Nephron progenitor cell (in vitro differentiated cells): ENCODE data around the gene FBXO39.
"Not testable (repeated sequence)": the region's sequence is repeated elsewhere in the genome, so short reads cannot be mapped to it uniquely, and the experiment has no call there.

Source experiments
- DNase-seq: peaks from one replicate; pipeline ENCODE4 v3.0.0; 2021
- H3K27ac Mint-ChIP-seq: 2 replicates; pipeline ENCODE4 v1.8.0; 2021; ENCODE audit warnings: mild to moderate bottlenecking, moderate library complexity, mixed read lengths
- H3K27me3 Mint-ChIP-seq: 2 replicates; pipeline ENCODE4 v1.8.0; 2021; ENCODE audit warnings: mild to moderate bottlenecking, low read depth, mixed read lengths; ENCODE audit not compliant: poor library complexity
- H3K36me3 Mint-ChIP-seq: 2 replicates; pipeline ENCODE4 v1.8.0; 2021; ENCODE audit warnings: low read depth, mixed read lengths
- H3K4me1 Mint-ChIP-seq: 2 replicates; pipeline ENCODE4 v1.8.0; 2021; ENCODE audit warnings: mixed read lengths
- H3K4me3 Mint-ChIP-seq: 2 replicates; pipeline ENCODE4 v1.8.0; 2021; ENCODE audit warnings: mild to moderate bottlenecking, moderate library complexity, mixed read lengths
- H3K9me3 Mint-ChIP-seq: 2 replicates; pipeline ENCODE4 v1.8.0; 2021; ENCODE audit warnings: mild to moderate bottlenecking, moderate library complexity, mixed read lengths
- CTCF ChIP-seq: fragments of 200-600 bp; sonication (generic); IDR thresholded peaks from 2 replicates; pipeline ENCODE4 v1.5.0; 2021; ENCODE audit warnings: antibody characterized with exemption

The FBXO39 gene

GRCh38 chr17:6761779-6762178, 14.2 kb upstream of the FBXO39 start:
- Mint-ChIP-seq H3K4me3 (no peak overlapping the region), H3K9me3 (peaks cover 3% of the 10 kb centered on the region), H3K27me3 (peaks cover 48% of the 10 kb centered on the region), H3K36me3 (no peaks in the 10 kb centered on the region), H3K4me1 (no peaks in the 10 kb centered on the region), H3K27ac (no peak overlapping the region)
- DNase-seq: no peak
- no peak for TF ChIP-seq CTCF

- peaks cover 64% of the 10 kb centered on the region for H3K27me3 Mint-ChIP-seq
- no peak for TF ChIP-seq CTCF
- DNase-seq: no peak
- H3K27ac Mint-ChIP-seq: no peak overlapping the region
- peaks cover 30% of the 10 kb centered on the region for H3K9me3 Mint-ChIP-seq
- no peaks in the 10 kb centered on the region for H3K36me3 Mint-ChIP-seq
- no peaks in the 10 kb centered on the region for H3K4me1 Mint-ChIP-seq
- H3K4me3 Mint-ChIP-seq: no peak overlapping the region
These were observed 7.6 kb upstream of the FBXO39 start for GRCh38 chr17:6768447-6768846.

GRCh38 chr17:6772016-6772415, 4.0 kb upstream of the FBXO39 start:
- H3K9me3 Mint-ChIP-seq: peaks cover 46% of the 10 kb centered on the region
- H3K27ac Mint-ChIP-seq: no peak overlapping the region
- DNase-seq: no peak
- H3K36me3 Mint-ChIP-seq: no peaks in the 10 kb centered on the region
- no peak overlapping the region for H3K4me3 Mint-ChIP-seq
- TF ChIP-seq CTCF: no peak
- H3K4me1 Mint-ChIP-seq: no peaks in the 10 kb centered on the region
- H3K27me3 Mint-ChIP-seq: peaks cover 71% of the 10 kb centered on the region

GRCh38 chr17:6774906-6775305, 1.1 kb upstream of the FBXO39 start:
- Mint-ChIP-seq H3K9me3 (peaks cover 24% of the 10 kb centered on the region), H3K27me3 (peaks cover 91% of the 10 kb centered on the region)
- not testable (repeated sequence) for H3K27ac Mint-ChIP-seq, H3K36me3 Mint-ChIP-seq, H3K4me3 Mint-ChIP-seq, H3K4me1 Mint-ChIP-seq, DNase-seq

- Mint-ChIP-seq H3K4me3 (no peak overlapping the region), H3K36me3 (no peaks in the 10 kb centered on the region), H3K9me3 (peaks cover 14% of the 10 kb centered on the region), H3K4me1 (no peaks in the 10 kb centered on the region), H3K27me3 (peaks cover 93% of the 10 kb centered on the region), H3K27ac (no peak overlapping the region)
- DNase-seq: no peak
- TF ChIP-seq CTCF: no peak
These were observed 3.4 kb downstream of the FBXO39 start for GRCh38 chr17:6779411-6779810.

- H3K4me1 Mint-ChIP-seq: no peaks in the 10 kb centered on the region
- H3K27me3 Mint-ChIP-seq: peaks cover 93% of the 10 kb centered on the region
These were observed 4.0 kb downstream of the FBXO39 start for GRCh38 chr17:6780001-6780400.

More at GRCh38 chr17:6780001-6780400, 4.0 kb downstream of the FBXO39 start:
- Mint-ChIP-seq H3K9me3 (peaks cover 11% of the 10 kb centered on the region), H3K27ac (no peak overlapping the region), H3K36me3 (no peaks in the 10 kb centered on the region), H3K4me3 (no peak overlapping the region)
- no peak for TF ChIP-seq CTCF
- DNase-seq: no peak
